CD14-positive monocyte (primary cell): ENCODE data around the gene TCTN1. TPM values are rescaled to one million over a fixed set of nuclear protein-coding genes. Genes with fewer than 3 reads are reported as not detected.

Experiments used
- DNase-seq, 3 donors: peaks; one replicate each; pipeline ENCODE4 v3.0.0-alpha.2; 2011 to 2022
- H2AFZ ChIP-seq: 2 replicates; pipeline ENCODE4 v1.6.0; 2012; ENCODE audit warnings: mild to moderate bottlenecking, low read depth, low read length, inconsistent platforms; ENCODE audit not compliant: insufficient read depth, poor library complexity, severe bottlenecking
- H3K27ac ChIP-seq, 2 donors: 1 replicate in 1 of 2; 2 replicates in 1 of 2; pipeline ENCODE4 v1.5.1; 2012 to 2013; ENCODE audit warnings: low read length in 2 of 2, control low read depth in 1 of 2, inconsistent platforms in 1 of 2, low read depth in 1 of 2, mild to moderate bottlenecking in 1 of 2
- H3K27me3 ChIP-seq, 2 donors: one replicate each; pipeline versions ENCODE4 v1.6.0 to v1.6.1; 2011 to 2013; ENCODE audit warnings: low read length in 2 of 2; ENCODE audit not compliant: control insufficient read depth in 2 of 2, insufficient read depth in 2 of 2
- H3K36me3 ChIP-seq, 2 donors: replicated peaks in 1 of 2; 1 replicate in 1 of 2; 2 replicates in 1 of 2; pipeline versions ENCODE4 v1.5.1 to v1.6.1; 2012 to 2013; ENCODE audit warnings: low read length in 2 of 2, control low read depth in 1 of 2, inconsistent platforms in 1 of 2, mild to moderate bottlenecking in 1 of 2; ENCODE audit not compliant: insufficient read depth in 2 of 2, control insufficient read depth in 1 of 2
- H3K4me1 ChIP-seq, 2 donors: 1 replicate in 1 of 2; 2 replicates in 1 of 2; pipeline versions ENCODE4 v1.5.1 to v1.6.1; 2012 to 2013; ENCODE audit warnings: low read length in 2 of 2, control low read depth in 1 of 2, inconsistent platforms in 1 of 2, mild to moderate bottlenecking in 1 of 2, moderate library complexity in 1 of 2; ENCODE audit not compliant: insufficient read depth in 2 of 2, control insufficient read depth in 1 of 2
- H3K4me2 ChIP-seq: replicated peaks from 2 replicates; pipeline ENCODE3; 2012; ENCODE audit warnings: low read length, moderate library complexity, mild to moderate bottlenecking; ENCODE audit not compliant: poor library complexity, severe bottlenecking; ENCODE audit errors: extremely low read depth
- H3K4me3 ChIP-seq, 3 experiments: fragments of 200-600 bp in 1 of 3; sonication (generic) in 1 of 3; replicated peaks in 1 of 3; 1 replicate in 2 of 3; 2 replicates in 1 of 3; pipeline ENCODE4 v1.5.1; 2011 to 2013; ENCODE audit warnings: low read length in 3 of 3, mild to moderate bottlenecking in 3 of 3, control low read depth in 2 of 3, low read depth in 2 of 3, inconsistent platforms in 1 of 3, moderate library complexity in 1 of 3
- H3K79me2 ChIP-seq: 2 replicates; pipeline ENCODE4 v1.6.0; 2012; ENCODE audit warnings: mild to moderate bottlenecking, control low read depth, inconsistent platforms, low read length, moderate library complexity; ENCODE audit not compliant: insufficient read depth
- H3K9ac ChIP-seq: 2 replicates; pipeline ENCODE4 v1.6.0; 2017; ENCODE audit warnings: low read length, mild to moderate bottlenecking; ENCODE audit not compliant: insufficient read depth, poor library complexity, severe bottlenecking
- H3K9me3 ChIP-seq, 2 donors: replicated peaks in 1 of 2; 1 replicate in 1 of 2; 2 replicates in 1 of 2; pipeline versions ENCODE4 v1.5.1 to v1.6.1; 2012 to 2013; ENCODE audit warnings: low read length in 2 of 2, control low read depth in 1 of 2; ENCODE audit not compliant: control insufficient read depth in 1 of 2, insufficient read depth in 1 of 2
- H4K20me1 ChIP-seq: 2 replicates; pipeline ENCODE4 v1.6.0; 2012; ENCODE audit warnings: mild to moderate bottlenecking, low read length, control low read depth, moderate library complexity; ENCODE audit not compliant: insufficient read depth
- H3K27ac Mint-ChIP-seq, 7 donors: one replicate each; pipeline ENCODE4 v1.8.0; 2020; ENCODE audit warnings: mild to moderate bottlenecking in 7 of 7, mixed read lengths in 7 of 7, moderate library complexity in 6 of 7, inconsistent platforms in 2 of 7
- H3K27me3 Mint-ChIP-seq, 3 donors: one replicate each; pipeline ENCODE4 v1.8.0; 2021 to 2022; ENCODE audit warnings: low read depth in 3 of 3, mild to moderate bottlenecking in 3 of 3, mixed read lengths in 3 of 3, moderate library complexity in 3 of 3, inconsistent platforms in 1 of 3
- H3K36me3 Mint-ChIP-seq, 2 donors: one replicate each; pipeline ENCODE4 v1.8.0; 2020; ENCODE audit warnings: mixed read lengths in 2 of 2, inconsistent platforms in 1 of 2, mild to moderate bottlenecking in 1 of 2
- H3K4me1 Mint-ChIP-seq: one replicate; pipeline ENCODE4 v1.8.0; 2020; ENCODE audit warnings: mild to moderate bottlenecking, mixed read lengths
- H3K4me3 Mint-ChIP-seq, 2 donors: one replicate each; pipeline ENCODE4 v1.8.0; 2020; ENCODE audit warnings: mild to moderate bottlenecking in 2 of 2, mixed read lengths in 2 of 2, moderate library complexity in 1 of 2
- H3K9me3 Mint-ChIP-seq, 7 donors: one replicate each; pipeline ENCODE4 v1.8.0; 2020 to 2022; ENCODE audit warnings: mixed read lengths in 7 of 7, mild to moderate bottlenecking in 6 of 7, moderate library complexity in 6 of 7, inconsistent platforms in 2 of 7
- CTCF ChIP-seq: fragments of 200-600 bp; IDR thresholded peaks from one replicate; pipeline ENCODE4 v1.8.0; 2022; ENCODE audit warnings: antibody characterized with exemption, mild to moderate bottlenecking
- WGBS: methylation state at CpG from one replicate; pipeline ENCODE4 v1.1.5; 2013; ENCODE audit warnings: missing lambda C conversion rate; ENCODE audit not compliant: insufficient coverage; 5-methylcytosine and 5-hydroxymethylcytosine counted together
- intact Hi-C, 2 donors: fragments of 100-400 bp; cut with micrococcal nuclease; formaldehyde crosslinking; loops; one replicate each; pipeline versions ENCODE4 v1.15.0 to v1.15.1; 2023
- polyA plus RNA-seq, 3 donors: library from polyadenylated mRNA; depleted of rRNA in 1 of 3; unstranded in 2 of 3; stranded (reverse) in 1 of 3; fragments of 300-500 nt in 2 of 3; fragments of >200 nt in 1 of 3; fragmentation: Illumina TruSeq in 2 of 3; gene quantifications; 1 replicate in 2 of 3; 2 replicates in 1 of 3; pipeline ENCODE4 v1.2.3, GENCODE V29; 2012 to 2021

The TCTN1 gene
- polyA plus RNA-seq, 3 donors, result 4.0 to 6.1 (median 4.5) TPM

- no peak for DNase-seq
- H4K20me1 ChIP-seq, result no peaks in the 10 kb centered on the region
- H3K4me1 Mint-ChIP-seq, result peaks cover 28% of the 10 kb centered on the region
- H3K36me3 ChIP-seq, result no peaks in the 10 kb centered on the region
- H3K36me3 Mint-ChIP-seq, result peaks cover 0 to 3% of the 10 kb centered on the region in 2 donors
- peaks cover 17 to 44% of the 10 kb centered on the region in 2 donors for H3K4me1 ChIP-seq
- peak overlapping the region; percentile 79 to 92 for H3K4me3 Mint-ChIP-seq
- peak overlapping the region; percentile 95 to 98 (median 97) for H3K27ac Mint-ChIP-seq
- H3K4me3 ChIP-seq, result peak overlapping the region; percentile 31 to 73 (median 70)
- H3K27me3 Mint-ChIP-seq, result peaks cover 0 to 2% (median 0%) of the 10 kb centered on the region in 3 donors
- H2AFZ ChIP-seq, result peak overlapping the region; percentile 24
- 67% methylated on average over 1 of the region's 8 CpGs for WGBS
- intact Hi-C loops, result loop anchor here in 1 of 2 donors (5.0 kb wide), 3 partner anchors 41 to 139 kb away; partner anchors contain the start of genes FAM216A and GPN3
- peak overlapping the region; percentile 53 for H3K4me2 ChIP-seq
- H3K27ac ChIP-seq, result peak overlapping the region; percentile 86 to 88
- H3K9ac ChIP-seq, result peak overlapping the region; percentile 61
- H3K9me3 Mint-ChIP-seq, result no peaks in the 10 kb centered on the region
- no peaks in the 10 kb centered on the region for H3K27me3 ChIP-seq
- H3K79me2 ChIP-seq, result no peaks in the 10 kb centered on the region
- TF ChIP-seq CTCF, result no peak
- no peaks in the 10 kb centered on the region for H3K9me3 ChIP-seq
Measured at GRCh38 chr12:110606253-110606611, 7.7 kb upstream of the TCTN1 start.

- no peaks in the 10 kb centered on the region for H3K27me3 ChIP-seq
- H3K9ac ChIP-seq, result peak overlapping the region; percentile 72
- peaks cover 12 to 24% of the 10 kb centered on the region in 2 donors for H3K4me1 ChIP-seq
- Mint-ChIP-seq H3K27ac (peak overlapping the region; percentile 81 to 95 (median 89)), H3K9me3 (no peaks in the 10 kb centered on the region), H3K4me3 (peak overlapping the region; percentile 83 to 91), H3K27me3 (peaks cover 0 to 2% (median 0%) of the 10 kb centered on the region in 3 donors), H3K36me3 (peaks cover 0 to 3% of the 10 kb centered on the region in 2 donors), H3K4me1 (peaks cover 8% of the 10 kb centered on the region)
- TF ChIP-seq CTCF, result no peak
- peak overlapping the region; percentile 57 to 88 for H3K27ac ChIP-seq
- H3K79me2 ChIP-seq, result no peaks in the 10 kb centered on the region
- intact Hi-C loops, result no loop called here
- H3K4me2 ChIP-seq, result peak overlapping the region; percentile 96
- H3K36me3 ChIP-seq, result no peaks in the 10 kb centered on the region
- no peaks in the 10 kb centered on the region for H3K9me3 ChIP-seq
- no peaks in the 10 kb centered on the region for H4K20me1 ChIP-seq
- H3K4me3 ChIP-seq, result peak overlapping the region; percentile 52 to 82 (median 65)
- no peak for DNase-seq
- H2AFZ ChIP-seq, result peak overlapping the region; percentile 100
- WGBS, result 74% methylated on average over 10 of the region's 23 CpGs
Measured at GRCh38 chr12:110613071-110613770, 708 bp upstream of the TCTN1 start.
